Vagina (tissue), 2 donors: ENCODE measurements around the gene WNT5B.
A peak's percentile ranks its signal among the peaks of the same experiment; 100 is the strongest.

Experiments
- POLR2AphosphoS5 ChIP-seq, 2 donors: sonication (generic); formaldehyde crosslinking; IDR thresholded peaks; one replicate each; pipeline ENCODE4 v1.9.0; 2017; ENCODE audit warnings: antibody characterized with exemption in 2 of 2, mild to moderate bottlenecking in 2 of 2, low read depth in 1 of 2; ENCODE audit not compliant: insufficient read depth in 1 of 2
- TF ChIP-seq, protein P1 (sequence below), 3 experiments: fragments of 450-650 bp in 2 of 3; fragments of 200-600 bp in 1 of 3; sonication (generic) in 1 of 3; IDR thresholded peaks; one replicate each; pipeline ENCODE4 v1.5.1; 2017 to 2019; ENCODE audit warnings: antibody characterized with exemption in 3 of 3, mild to moderate bottlenecking in 2 of 3, moderate library complexity in 2 of 3

DNA sequence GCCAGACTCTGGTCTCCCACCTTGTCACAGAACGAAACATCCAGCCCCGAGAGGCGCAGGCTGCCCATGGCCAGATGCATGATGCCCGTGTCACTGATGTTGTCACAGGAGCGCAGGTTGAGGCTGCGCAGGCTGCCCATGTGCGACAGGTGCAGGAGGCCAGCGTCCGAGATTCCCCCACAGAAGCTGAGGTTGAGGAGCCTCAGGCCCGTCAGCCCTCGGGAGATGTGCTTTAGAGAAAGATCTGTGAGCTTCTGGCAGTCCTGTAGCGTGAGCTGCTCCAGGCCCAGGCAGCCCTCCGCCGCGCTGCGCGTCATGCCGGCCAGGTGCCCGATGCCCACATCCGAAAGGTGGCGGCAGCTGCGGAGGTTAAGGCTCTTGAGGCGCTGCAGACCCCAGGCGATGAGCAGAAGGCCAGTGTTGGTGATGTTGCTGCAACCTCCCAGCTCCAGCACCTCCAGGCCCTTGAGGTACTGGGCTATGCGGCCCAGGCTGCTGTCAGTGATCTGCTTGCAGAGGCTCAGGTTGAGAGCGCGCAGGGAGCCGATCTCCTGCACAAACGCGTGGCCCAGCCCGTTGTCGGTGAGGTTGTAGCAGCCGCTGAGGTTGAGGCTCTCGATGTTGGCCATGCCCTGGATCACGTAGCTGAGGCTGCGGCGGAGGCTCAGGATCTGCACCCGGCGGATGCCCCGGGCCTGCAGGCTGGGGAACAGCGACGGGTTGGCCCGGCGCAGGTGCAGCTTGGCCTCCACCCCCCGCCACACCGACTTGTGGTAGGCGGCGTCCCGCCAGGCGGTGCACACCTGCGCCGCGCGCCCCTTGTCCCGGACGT, 35.6 kb upstream of the WNT5B start:
- TF ChIP-seq, protein P1, sequence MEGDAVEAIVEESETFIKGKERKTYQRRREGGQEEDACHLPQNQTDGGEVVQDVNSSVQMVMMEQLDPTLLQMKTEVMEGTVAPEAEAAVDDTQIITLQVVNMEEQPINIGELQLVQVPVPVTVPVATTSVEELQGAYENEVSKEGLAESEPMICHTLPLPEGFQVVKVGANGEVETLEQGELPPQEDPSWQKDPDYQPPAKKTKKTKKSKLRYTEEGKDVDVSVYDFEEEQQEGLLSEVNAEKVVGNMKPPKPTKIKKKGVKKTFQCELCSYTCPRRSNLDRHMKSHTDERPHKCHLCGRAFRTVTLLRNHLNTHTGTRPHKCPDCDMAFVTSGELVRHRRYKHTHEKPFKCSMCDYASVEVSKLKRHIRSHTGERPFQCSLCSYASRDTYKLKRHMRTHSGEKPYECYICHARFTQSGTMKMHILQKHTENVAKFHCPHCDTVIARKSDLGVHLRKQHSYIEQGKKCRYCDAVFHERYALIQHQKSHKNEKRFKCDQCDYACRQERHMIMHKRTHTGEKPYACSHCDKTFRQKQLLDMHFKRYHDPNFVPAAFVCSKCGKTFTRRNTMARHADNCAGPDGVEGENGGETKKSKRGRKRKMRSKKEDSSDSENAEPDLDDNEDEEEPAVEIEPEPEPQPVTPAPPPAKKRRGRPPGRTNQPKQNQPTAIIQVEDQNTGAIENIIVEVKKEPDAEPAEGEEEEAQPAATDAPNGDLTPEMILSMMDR (IDR thresholded peaks at IDR 0.05) = no peak
- TF ChIP-seq POLR2AphosphoS5 (IDR thresholded peaks at IDR 0.05; ENCODE audit: insufficient read depth in 1 of 2, low read depth in 1 of 2) = peak in 1 of 2 donors; percentile 63
